ENCODE results near the gene MBNL3. TPM values are rescaled to one million over a fixed set of nuclear protein-coding genes. Genes with fewer than 3 reads are reported as not detected.
"Not testable (repeated sequence)": the region's sequence is repeated elsewhere in the genome, so short reads cannot be mapped to it uniquely, and the experiment has no call there.

Gene MBNL3
- total RNA-seq, 4 donors from 2014 or later = 1.7 to 4.5 (median 2.8) TPM

GRCh38 chrX:132330156-132330729 is 158.6 kb downstream of the MBNL3 start:
- Histone ChIP-seq H3K36me3 (no peaks in the 10 kb centered on the region), H3K9me3 (no peaks in the 10 kb centered on the region), H3K4me3 (no peak overlapping the region), H3K4me1 (no peaks in the 10 kb centered on the region), H3K27me3 (no peaks in the 10 kb centered on the region), H3K27ac (no peak overlapping the region)
- intact Hi-C loops (cut with DNase I; ENCODE audit: low total_unique reads) (no loop called here), in situ Hi-C loops (cut with MboI; ENCODE audit: low sequenced_read_pairs in 4 of 4) (no loop called here)
- ATAC-seq (no peak), DNase-seq (no peak)
- TF ChIP-seq POLR2A (IDR thresholded peaks at IDR 0.05) = no peak
- no peak for TF ChIP-seq CTCF (IDR thresholded peaks at IDR 0.05 in 4 of 5, conservative IDR thresholded peaks at IDR 0.05 in 1 of 5)

- ATAC-seq; intact Hi-C loops (cut with DNase I; ENCODE audit: low total_unique reads); DNase-seq; H3K36me3 ChIP-seq; H3K27me3 ChIP-seq; H3K9me3 ChIP-seq; in situ Hi-C loops (cut with MboI; ENCODE audit: low sequenced_read_pairs in 4 of 4); H3K4me1 ChIP-seq; H3K27ac ChIP-seq; H3K4me3 ChIP-seq: not testable (repeated sequence)
Measured at GRCh38 chrX:132326960-132327359, 161.9 kb downstream of the MBNL3 start.
